ENCODE results near the gene TMA7B. TPM values are rescaled to one million over a fixed set of nuclear protein-coding genes. Genes with fewer than 3 reads are reported as not detected.

TMA7B gene
- total RNA-seq, 2 donors from 2014 or later: 4.6 TPM; not detected in 1

- DNase-seq (ENCODE audit: low spot score) (no peak), ATAC-seq (ENCODE audit: insufficient number of reproducible peaks, low FRiP score, low read depth) (no peak)
- Histone ChIP-seq H3K4me3 (no peak overlapping the region), H3K9me3 (no peaks in the 10 kb centered on the region), H3K27me3 (replicated peaks; ENCODE audit: insufficient read depth) (peaks cover 3% of the 10 kb centered on the region), H3K4me1 (ENCODE audit: control insufficient read depth in 1 of 2, low read depth in 2 of 2) (no peaks in the 10 kb centered on the region), H3K36me3 (no peaks in the 10 kb centered on the region), H3K27ac (no peak overlapping the region)
- no peak for TF ChIP-seq CTCF (IDR thresholded peaks at IDR 0.05)
These were observed 5.6 kb upstream of the TMA7B start for GRCh38 chr22:39954584-39955055.

- no peak for DNase-seq (ENCODE audit: low spot score)
- Histone ChIP-seq H3K27ac (no peak overlapping the region), H3K27me3 (replicated peaks; ENCODE audit: insufficient read depth) (peaks cover 3% of the 10 kb centered on the region), H3K9me3 (no peaks in the 10 kb centered on the region), H3K36me3 (no peaks in the 10 kb centered on the region), H3K4me3 (no peak overlapping the region), H3K4me1 (ENCODE audit: control insufficient read depth in 1 of 2, low read depth in 2 of 2) (no peaks in the 10 kb centered on the region)
- no peak for TF ChIP-seq CTCF (IDR thresholded peaks at IDR 0.05)
- ATAC-seq (ENCODE audit: insufficient number of reproducible peaks, low FRiP score, low read depth): no peak
These were observed 4.5 kb upstream of the TMA7B start for GRCh38 chr22:39955675-39956074.

- Histone ChIP-seq H3K4me3 (no peak overlapping the region), H3K4me1 (ENCODE audit: control insufficient read depth in 1 of 2, low read depth in 2 of 2) (no peaks in the 10 kb centered on the region), H3K9me3 (no peaks in the 10 kb centered on the region), H3K36me3 (no peaks in the 10 kb centered on the region), H3K27me3 (replicated peaks; ENCODE audit: insufficient read depth) (no peaks in the 10 kb centered on the region), H3K27ac (no peak overlapping the region)
- no peak for TF ChIP-seq CTCF (IDR thresholded peaks at IDR 0.05)
- ATAC-seq (ENCODE audit: insufficient number of reproducible peaks, low FRiP score, low read depth): no peak
- DNase-seq (ENCODE audit: low spot score): no peak
These were observed 3.1 kb upstream of the TMA7B start for GRCh38 chr22:39956932-39957664.

- H3K4me1 ChIP-seq (ENCODE audit: control insufficient read depth in 1 of 2, low read depth in 2 of 2): no peaks in the 10 kb centered on the region
- no peaks in the 10 kb centered on the region for H3K27me3 ChIP-seq (replicated peaks; ENCODE audit: insufficient read depth)
- no peaks in the 10 kb centered on the region for H3K36me3 ChIP-seq
- no peak overlapping the region for H3K27ac ChIP-seq
- H3K9me3 ChIP-seq: no peaks in the 10 kb centered on the region
- H3K4me3 ChIP-seq: no peak overlapping the region
- DNase-seq (ENCODE audit: low spot score) (no peak), ATAC-seq (ENCODE audit: insufficient number of reproducible peaks, low FRiP score, low read depth) (no peak)
- no peak for TF ChIP-seq CTCF (IDR thresholded peaks at IDR 0.05)
These were observed 2.0 kb upstream of the TMA7B start for GRCh38 chr22:39958009-39958711.

DNA sequence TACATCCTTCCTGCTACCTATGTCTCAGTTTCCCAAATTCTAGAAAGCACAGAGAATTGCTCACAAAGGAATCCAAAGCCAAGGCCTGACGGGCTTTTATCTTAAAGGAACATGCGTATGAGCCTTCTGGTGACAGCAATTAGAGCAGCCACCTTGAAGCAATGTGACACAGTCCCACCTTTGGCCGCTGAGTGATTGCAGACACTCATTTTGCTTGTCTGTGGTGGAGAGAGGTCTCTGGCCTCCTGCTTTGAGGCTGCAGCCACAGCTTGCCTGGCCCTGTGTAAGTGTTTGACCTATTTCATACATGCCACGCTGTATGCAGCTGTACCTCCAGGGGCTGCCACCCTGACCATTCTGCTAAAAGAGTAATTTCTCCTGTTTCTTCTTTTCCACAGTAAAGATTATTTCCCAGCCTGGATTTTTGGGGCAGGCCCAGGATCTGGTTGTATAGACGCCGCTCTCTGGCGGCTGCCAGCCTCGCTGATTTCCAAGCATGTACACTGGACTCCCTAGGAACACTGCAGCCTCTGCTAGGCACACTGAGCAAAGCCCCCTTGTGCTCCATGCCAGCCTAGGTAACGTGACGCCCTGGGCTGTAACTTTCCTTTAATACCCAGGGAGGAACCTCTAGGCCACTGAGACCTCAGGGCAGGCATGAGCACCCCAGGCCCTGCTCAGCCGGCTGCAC, 1.1 kb upstream of the TMA7B start:
- Histone ChIP-seq H3K9me3 (no peaks in the 10 kb centered on the region), H3K27me3 (replicated peaks; ENCODE audit: insufficient read depth) (no peaks in the 10 kb centered on the region), H3K4me3 (no peak overlapping the region), H3K27ac (no peak overlapping the region), H3K36me3 (no peaks in the 10 kb centered on the region), H3K4me1 (ENCODE audit: control insufficient read depth in 1 of 2, low read depth in 2 of 2) (no peaks in the 10 kb centered on the region)
- no peak for TF ChIP-seq CTCF (IDR thresholded peaks at IDR 0.05)
- DNase-seq (ENCODE audit: low spot score): no peak
- no peak for ATAC-seq (ENCODE audit: insufficient number of reproducible peaks, low FRiP score, low read depth)
